Hippocampal formation (tissue), 2 donors: ENCODE data around the gene RHOF.
"Not testable (repeated sequence)": the region's sequence is repeated elsewhere in the genome, so short reads cannot be mapped to it uniquely, and the experiment has no call there.

Experiments
- DNase-seq, 2 donors: peaks; one replicate each; lab custom pipeline; 2025; lab: John Stamatoyannopoulos, UW

Gene RHOF

DNA sequence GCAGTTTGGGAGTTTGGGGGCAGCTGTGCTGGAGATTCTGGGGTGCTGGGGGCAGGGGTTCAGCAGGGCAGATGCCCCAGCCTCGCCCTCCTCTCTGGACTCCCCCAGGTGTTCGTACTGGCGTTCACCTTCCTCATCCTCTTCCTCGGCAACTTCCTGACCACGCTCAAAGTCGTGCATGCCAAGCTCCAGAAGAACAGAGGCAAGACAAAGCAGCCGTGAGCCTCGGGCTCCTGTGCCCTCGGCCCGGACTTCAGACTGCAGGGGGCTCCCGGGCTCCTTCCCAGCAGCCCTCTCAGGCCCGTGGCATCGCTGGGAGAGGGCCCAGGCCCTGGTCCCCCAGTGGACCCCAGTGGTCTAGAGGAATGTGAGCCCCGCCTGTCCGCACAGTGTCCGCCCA, 18.0 kb downstream of the RHOF start:
- DNase-seq: no peak

DNA sequence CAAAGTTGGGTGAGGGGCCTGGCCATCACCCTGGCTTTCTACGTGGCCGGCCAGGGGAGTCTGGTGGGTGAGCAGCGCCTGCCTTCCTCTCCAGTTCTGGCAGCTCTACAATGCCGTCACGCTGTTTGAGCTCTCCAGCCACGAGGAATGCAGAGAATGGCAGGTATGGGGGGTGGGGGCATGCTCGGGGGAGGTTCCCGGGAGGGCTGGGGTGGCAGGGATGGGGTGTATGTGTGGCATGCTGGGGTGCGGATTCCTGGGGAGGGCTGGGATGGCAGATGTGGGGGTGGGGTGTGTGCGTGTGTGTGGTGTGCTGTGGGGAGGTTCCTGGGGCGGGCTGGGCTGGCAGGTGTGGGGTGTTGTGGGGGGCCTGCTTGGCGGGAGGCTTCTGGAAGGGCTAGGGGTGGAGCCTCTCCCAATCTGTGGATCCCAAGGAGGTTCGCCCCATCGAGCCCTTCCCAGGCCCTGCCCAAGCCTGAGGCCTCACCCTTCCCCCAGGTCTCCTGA, 18.5 kb downstream of the RHOF start:
- no peak for DNase-seq

DNA sequence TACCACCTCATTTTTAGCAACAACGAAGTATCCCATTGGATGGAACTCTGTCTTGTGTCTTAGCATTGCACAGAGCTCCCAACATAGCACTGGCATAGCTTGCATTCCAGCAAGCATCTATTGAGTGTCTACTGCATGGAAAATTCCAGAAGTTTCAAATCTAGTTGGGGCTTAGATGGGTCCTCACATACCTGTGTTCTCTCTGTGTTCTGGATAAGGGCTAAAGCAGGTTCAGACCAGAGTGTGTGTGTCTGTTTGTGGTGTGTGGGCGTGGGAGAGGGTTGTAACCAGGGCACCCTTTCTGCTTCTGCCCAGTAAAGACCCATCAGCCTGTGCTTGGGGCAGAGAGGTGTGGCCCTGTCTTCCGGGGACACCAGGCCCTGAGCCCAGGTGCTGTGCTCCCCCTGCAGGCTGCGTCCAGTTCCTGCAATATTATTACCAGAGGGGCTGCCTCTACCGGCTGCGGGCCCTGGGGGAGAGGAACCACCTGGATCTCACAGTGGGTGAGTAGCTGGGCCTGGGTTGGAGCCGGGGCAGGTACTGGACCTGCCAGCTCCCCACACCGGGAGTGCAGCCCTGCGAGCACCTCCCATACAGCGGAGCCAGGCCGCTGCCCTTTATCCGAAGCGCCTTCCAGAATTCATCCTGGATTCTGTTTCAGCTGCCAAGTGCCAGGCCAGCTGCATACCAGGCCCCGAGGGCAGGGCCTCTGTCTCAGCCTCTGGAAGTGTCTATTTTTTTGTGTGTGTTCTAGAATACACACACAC, 20.3 kb downstream of the RHOF start:
- DNase-seq: peak; percentile 30 to 48

DNA sequence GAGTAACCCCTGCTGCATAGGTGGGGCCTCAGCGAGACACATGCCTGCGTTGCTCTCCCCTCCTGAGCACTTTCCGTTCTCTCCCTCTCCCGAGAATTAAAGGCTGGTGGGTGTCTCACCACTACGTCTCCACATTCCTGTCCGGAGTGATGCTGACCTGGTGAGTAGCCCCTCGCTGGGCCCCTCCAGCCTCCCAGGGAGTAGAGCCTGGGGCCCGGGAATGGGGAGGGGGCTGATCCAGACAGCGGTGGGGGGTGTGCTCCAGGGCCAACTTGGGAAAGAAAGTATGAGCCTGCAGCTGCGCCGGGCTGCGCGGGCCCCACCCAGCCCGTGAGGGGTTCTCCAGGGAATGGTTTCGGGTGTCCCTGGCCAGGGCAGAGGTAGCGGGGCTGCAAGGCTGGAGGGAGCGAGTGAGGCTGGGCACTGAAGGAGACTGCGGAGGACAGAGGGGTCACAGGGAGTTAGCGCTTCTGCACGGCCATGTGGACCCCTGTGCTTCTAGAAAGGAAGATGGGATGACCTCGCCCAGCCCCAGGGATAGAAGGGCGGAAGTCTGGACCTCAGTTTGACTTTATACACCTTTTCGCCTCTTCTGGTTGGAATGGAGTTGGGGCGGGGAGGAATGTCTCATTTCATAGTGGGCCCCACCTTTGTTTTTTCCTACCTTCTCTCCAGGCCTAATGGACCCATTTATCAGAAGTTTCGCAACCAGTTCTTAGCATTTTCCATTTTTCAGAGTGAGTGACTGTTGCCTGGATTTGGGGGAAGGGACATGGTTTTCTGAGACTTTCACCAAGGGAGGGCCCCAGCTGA, 22.5 kb downstream of the RHOF start:
- DNase-seq: no peak

DNA sequence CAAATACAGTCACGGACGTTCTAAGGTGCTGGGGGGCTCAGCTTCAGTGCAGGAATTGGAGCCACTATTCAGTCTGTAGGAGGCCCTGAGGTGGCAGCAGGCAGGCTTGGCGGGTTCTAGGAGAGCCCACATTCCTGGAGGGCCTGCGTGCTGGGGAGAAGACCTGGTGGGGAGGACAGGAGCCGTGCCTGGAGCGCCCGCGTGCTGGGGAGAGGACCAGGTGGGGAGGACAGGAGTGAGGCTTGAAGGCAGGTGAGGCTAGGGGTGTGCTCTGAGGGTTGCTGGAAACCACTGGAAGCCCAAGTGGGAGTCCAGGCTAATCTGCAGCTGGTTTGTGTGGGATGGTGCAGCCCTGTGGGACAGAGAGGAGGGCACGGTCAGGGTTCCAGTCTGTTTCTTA, 23.1 kb downstream of the RHOF start:
- no peak for DNase-seq

DNA sequence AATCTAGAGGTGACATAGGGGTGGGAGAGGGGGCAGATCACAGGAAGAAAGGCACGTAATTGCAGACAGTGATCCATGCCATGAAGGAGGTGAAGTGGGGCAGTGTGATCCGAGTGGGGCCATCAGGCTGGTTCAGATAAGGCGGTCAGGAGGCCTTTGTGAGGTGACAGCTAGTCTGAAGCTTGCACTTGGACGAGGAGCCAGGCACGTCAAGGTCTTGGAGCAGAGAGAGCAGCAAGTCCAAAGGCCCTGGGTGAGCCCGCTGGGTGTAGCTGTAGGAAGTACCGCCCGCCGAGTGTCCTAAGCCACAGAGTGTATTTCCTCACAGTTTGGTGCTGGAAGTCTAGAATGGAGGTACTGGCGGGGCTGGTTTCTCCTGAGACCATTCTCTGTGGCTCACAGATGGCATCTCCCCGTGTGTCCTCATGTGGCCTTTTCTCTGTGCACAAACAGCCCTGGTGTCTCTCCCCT, 23.6 kb downstream of the RHOF start:
- DNase-seq: no peak

DNA sequence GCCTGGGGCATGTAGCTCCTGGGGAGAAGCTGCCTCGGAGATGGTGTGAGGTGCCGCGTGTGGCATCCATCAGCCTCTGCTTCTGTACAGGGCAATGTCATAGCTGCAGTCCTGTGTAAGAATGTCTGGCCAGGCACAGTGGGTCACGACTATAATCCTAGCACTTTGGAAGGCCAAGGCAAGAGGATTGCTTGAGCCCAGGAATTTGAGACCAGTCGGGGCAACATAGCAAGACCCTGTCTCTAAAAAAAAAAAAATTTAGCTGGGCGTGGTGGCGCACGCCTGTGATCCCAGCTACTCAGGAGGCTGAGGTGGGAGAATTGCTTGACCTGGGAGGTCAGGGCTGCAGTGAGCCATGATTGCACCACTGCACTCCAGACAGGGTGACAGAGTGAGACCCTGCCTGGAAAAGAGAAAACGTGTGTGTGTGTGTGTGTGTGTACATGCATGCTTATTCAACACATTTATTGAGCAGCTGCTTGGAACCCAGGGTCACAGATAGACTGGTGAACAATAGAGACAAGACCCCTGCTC, 24.1 kb downstream of the RHOF start:
- DNase-seq: no peak

DNA sequence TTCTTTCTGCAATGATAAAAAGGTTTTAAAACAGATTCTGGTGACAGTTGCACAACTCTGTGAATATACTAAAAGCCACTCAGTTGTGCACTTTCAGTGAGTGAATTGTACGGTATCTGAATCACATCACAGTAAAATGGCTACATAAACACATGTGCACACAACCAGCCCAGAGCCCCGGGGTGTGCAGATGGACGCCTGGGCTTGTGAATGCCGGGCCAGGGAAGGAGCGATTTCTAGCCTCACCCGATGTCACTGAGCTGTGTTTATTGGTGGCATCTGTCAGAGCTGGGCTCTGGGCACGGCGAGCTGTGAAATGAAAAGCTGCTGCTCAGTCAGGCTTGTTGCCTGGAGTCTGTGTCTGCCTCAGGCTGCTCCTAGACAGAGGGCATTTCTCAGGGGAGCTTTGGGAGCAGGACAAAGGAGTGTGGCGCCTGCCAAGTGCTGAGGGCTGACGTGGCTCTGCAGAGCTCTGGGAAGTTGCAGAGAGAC, 25.9 kb downstream of the RHOF start:
- DNase-seq: peak; percentile 43 to 55

DNA sequence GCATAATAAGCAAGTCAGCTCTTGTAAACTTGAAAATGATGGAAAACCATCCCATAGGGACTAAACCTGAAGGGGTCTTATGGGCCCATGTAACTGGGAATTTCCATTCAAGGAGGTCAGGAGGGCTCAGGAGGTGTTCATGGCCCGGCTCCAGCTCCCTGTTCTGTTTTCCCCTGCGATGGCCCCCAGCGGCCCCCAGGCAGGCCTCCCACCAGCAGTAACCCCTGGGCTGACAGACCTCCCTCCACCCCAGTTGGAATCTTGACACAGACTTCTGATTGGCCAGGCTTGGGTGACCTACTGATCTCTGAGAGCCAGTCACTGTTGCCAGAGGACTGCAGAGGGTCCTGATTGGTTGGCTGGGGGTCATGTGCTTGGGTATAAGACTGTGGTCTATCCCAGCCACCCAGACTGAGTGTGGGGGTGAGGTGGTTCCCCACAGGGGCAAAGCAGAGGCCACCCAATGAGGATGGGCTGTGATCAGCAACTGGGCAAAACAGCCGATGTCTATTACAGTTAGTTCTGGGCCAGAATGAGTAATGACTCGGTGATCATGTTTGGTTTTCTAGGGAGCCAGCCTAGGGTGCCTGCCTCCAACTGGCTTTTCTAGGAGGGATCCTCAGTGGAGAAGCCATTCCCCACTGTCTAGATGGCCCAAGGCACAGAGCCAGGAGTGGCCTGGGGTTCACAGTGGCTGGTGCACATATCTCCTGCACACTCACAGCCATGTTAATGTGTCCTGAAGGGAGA, 27.0 kb downstream of the RHOF start:
- DNase-seq: no peak

DNA sequence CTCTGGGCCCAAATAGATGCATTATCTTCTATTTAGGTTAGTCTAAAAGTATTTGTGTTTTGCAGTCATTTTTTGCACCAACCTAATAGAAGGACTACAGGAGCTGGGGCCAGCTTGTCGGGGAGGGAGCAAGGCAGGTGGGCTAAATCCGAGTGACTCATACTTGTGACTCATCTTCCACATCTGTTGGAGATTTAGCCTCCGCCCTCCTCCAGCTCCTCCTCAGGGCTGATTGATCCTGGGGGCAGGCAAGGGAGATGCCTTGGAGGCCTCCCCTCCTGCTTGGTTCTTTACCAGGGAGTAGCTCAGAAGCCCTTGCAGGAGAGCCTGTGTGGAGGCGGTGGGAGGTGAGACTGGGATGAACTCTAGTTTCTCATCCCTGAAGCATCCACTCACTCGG, 27.9 kb downstream of the RHOF start:
- DNase-seq: no peak

DNA sequence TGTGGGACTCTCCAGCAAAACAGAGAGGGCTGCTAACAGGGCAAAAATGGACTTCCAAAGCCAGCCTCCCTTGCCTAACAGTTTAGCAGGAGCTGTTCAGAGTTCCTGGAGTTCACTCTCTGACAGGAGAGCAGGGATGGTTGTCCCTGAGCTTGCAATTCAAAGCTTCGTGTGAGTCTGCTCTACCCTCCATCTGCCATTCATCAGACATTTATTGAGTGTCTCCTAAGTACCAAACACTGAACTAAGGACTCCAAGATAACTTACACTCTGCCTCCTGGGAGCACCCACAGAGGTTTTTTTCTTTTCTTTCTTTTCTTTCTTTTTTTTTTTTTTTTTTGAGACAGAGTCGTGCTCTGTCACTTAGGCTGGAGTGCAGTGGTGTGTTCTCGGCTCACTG, 28.7 kb downstream of the RHOF start:
- no peak for DNase-seq

DNA sequence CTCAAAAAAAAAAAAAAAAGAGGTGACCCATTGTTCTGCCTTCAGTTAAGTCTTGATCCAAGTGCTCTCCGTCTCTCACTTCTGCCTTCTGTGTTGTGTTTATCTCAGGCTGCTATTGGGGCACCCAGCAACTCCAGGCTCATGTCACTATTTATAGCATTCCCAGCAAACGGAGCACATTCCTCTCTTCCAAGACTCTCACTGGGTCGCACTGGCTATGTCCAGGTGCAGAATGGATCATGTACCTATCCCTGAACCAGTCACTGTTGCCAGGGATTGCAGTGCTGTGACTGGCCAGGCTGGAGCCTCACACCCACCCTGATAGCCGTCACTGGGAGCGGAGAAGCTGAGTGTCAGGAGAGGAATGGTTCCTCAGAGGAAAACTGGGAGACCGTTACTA, 31.2 kb downstream of the RHOF start:
- DNase-seq: no peak

DNA sequence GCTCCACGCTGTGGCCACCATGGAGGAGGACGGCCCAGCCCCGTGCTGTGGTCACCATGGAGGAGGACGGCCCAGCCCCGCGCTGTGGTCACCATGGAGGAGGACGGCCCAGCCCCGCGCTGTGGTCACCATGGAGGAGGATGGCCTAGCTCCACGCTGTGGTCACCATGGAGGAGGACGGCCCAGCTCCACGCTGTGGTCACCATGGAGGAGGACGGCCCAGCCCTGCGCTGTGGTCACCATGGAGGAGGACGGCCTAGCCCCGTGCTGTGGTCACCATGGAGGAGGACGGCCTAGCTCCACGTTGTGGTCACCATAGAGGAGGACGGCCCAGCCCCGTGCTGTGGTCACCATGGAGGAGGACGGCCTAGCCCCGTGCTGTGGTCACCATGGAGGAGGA, 35.0 kb downstream of the RHOF start:
- DNase-seq: not testable (repeated sequence)

DNA sequence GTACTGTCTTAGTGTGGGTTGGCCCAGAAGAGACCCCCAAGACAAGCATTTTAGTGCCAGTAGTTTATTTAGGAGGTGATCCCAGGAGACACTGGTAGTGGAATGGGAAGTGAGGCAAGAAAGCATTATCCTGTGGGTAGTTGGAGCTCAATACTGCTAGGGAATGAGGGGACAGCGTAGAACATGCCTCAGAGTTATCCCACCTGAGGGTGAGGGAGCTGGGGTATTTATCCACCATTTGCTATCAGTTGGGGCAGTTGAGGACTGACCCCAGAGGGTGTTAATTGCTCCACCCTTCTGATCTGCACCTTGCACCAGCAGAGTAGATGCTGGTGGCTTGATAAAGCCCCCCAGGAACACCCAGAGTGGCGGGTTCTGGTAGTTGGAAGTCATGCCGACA, 37.9 kb downstream of the RHOF start:
- DNase-seq: no peak

DNA sequence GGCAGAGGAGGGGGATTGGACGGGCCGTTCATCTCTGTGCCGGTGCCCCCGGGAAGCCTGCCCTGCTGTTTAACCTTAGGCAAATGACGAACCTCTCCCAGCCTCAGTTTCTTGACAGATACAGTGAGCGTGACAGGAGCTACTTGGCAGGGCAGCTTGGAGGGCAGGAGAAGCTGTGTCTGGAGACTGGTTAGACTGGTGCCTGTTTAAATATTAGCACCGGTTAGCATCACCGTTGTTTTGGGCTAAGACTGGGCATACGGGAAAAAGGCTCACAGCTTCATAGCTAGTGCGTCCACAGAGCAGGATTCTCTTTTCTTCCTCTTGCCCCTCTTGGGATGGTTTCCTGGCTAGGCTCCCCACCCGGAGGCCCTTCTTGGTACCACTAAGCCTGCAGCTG, 38.7 kb downstream of the RHOF start:
- DNase-seq: no peak

DNA sequence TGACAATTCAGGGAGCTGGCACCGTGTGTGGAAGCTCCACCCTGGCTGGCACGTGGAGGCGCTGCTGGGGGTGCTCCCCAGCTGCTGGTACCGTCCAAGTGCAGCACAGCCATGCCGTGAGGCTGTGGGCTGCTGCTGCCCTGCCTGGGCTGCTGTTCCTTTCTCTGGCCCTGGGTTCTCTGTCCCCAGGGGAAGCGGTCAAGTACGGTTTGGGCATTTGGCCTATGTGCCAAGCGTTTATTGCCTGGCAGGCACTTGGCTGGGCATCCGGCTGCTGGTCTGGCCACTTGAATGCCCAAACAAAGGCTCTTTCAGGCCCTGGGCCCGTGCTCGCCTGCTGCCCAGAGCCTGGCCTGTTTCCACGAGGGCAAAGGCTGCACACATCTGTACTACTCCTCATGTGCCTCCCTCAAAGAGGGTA, 39.6 kb downstream of the RHOF start:
- DNase-seq: peak; percentile 78 to 83

DNA sequence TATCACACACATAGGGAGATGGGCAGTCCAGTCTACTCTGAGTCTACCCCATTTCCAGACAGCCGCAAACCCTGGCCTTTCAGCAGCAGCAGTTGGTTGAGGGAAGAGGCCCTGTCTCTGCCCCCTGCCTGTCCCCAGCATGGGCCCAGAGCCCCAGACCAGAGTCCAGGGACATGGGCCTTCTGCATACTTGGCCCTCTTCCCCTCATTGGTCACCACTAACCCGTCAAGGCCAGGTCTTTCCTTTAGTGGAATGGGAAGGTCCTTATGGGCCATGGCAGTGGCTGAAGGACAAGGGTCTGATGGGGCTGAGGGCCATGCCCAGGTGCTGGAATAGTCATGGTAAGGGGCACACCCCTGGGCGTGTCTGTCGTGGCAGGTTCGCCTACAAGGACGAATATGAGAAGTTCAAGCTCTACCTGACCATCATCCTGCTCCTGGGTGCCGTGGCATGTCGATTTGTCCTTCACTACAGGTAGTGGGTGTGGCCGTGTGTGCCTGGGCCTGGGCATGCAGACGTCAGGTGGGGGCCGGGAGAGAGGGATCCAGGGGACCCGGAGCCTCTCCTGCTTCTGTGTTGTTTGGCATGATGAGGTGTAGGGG, 41.6 kb downstream of the RHOF start:
- no peak for DNase-seq

DNA sequence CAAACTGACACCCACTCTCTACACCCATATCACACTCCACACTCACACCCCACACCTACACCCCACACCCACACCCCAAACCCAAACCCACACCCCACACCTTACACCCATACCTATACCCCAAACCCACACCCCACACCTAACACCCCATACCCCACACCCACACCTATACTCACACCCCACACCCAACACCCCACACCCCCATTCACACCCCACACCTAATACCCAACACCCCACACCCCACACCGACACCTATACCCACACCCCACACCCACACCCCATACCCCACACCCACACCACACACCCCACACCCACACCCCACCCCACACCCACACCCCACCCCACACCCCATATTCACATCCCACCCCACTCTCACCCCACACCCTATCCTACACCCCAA, 42.5 kb downstream of the RHOF start:
- DNase-seq: no peak

DNA sequence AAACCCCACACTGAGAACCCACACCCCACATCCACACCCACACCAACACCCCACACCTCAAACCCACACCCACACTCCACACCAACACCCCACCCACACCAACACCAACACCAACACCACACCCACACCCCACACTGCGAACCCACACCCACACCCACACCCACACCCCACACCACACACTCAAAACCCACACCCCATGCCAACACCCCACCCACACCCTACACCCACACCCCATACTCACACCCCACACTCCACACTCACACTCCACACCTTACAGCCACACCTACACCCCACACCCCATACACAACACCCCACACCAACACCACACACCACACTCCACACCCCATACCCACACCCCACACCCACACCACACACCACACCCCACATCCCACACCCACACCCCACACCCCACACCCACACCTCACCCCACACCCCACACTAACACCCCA, 43.0 kb downstream of the RHOF start:
- DNase-seq: no peak

DNA sequence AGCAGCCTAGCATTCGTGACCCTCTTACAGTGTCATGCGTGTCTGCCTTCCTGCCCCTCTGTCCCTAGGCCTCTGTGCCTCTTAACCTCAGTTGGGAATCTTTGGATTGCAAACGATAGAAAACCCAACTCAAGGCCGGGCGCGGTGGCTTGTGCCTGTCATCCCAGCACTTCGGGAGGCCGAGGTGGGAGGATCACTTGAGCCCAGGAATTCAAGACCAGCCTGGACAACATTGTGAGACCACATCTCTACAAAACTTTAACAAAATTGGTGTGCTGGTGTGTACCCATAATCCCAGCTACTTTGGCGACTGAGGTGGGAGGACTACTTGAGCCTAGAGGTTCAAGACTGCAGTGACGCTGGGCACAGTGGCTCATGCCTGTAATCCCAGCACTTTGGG, 44.2 kb downstream of the RHOF start:
- DNase-seq: no peak

DNA sequence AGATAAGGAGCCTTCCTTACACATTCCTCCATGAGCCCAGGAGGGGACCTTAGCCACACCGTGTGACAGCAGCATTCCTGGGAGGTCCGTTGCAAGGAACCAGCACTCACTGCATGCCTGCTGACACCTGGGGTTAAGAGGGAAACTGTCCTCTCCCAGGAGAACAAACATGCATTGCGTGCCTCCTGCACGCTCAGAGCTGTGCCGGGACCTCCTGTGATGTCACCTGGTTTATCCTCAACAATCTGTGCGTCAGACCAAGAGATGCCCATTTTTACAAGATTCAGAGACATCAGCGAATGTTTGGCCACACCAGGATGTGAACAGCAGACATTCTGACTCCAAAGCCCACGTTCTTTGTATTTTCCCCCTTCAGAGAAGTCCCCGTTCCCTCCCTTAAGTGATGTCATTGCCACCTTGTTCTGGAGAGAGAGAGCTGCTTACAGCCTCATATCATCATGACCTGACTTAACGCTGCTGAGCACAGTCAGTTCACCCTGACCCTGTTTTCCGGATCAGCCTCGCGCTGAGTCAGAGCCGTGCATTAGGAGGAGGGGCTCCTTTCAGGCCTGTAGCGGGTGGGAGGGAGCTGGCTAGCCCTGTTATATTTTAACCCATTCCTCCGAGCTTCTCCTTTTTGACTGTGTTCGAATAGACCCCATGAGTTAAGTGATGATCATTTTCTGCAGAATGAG, 44.8 kb downstream of the RHOF start:
- DNase-seq: no peak
